A549 (cell line): ENCODE results near the gene PDILT.

Experiments
- CTCF ChIP-seq: fragments of >200 bp; sonication (Bioruptor Twin); formaldehyde crosslinking; IDR thresholded peaks from 3 replicates; pipeline ENCODE4 v1.5.1; 2016
- POLR2A ChIP-seq: IDR thresholded peaks from 2 replicates; pipeline ENCODE4 v1.6.1; 2012; ENCODE audit warnings: mild to moderate bottlenecking, low read length
- ZFP36 ChIP-seq: fragments of 450-650 bp; IDR thresholded peaks from 2 replicates; pipeline ENCODE4 v1.6.1; 2014; ENCODE audit warnings: borderline replicate concordance; ENCODE audit not compliant: partially characterized antibody
- TF ChIP-seq, protein P1 (sequence below): fragments of 150-350 bp; IDR thresholded peaks from 2 replicates; pipeline ENCODE4 v1.6.1; 2014; ENCODE audit warnings: low read depth, mild to moderate bottlenecking, low read length
- TF ChIP-seq, protein P2 (sequence below): IDR thresholded peaks from 2 replicates; pipeline ENCODE4 v1.6.1; 2012
- TF ChIP-seq, protein P3 (sequence below): IDR thresholded peaks from 2 replicates; pipeline ENCODE4 v1.6.1; 2012

- TF ChIP-seq, protein P1, sequence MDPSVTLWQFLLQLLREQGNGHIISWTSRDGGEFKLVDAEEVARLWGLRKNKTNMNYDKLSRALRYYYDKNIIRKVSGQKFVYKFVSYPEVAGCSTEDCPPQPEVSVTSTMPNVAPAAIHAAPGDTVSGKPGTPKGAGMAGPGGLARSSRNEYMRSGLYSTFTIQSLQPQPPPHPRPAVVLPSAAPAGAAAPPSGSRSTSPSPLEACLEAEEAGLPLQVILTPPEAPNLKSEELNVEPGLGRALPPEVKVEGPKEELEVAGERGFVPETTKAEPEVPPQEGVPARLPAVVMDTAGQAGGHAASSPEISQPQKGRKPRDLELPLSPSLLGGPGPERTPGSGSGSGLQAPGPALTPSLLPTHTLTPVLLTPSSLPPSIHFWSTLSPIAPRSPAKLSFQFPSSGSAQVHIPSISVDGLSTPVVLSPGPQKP: no peak
- TF ChIP-seq CTCF (no peak), ZFP36 (no peak), POLR2A (no peak)
- TF ChIP-seq, protein P2, sequence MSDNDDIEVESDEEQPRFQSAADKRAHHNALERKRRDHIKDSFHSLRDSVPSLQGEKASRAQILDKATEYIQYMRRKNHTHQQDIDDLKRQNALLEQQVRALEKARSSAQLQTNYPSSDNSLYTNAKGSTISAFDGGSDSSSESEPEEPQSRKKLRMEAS: no peak
- TF ChIP-seq, protein P3, sequence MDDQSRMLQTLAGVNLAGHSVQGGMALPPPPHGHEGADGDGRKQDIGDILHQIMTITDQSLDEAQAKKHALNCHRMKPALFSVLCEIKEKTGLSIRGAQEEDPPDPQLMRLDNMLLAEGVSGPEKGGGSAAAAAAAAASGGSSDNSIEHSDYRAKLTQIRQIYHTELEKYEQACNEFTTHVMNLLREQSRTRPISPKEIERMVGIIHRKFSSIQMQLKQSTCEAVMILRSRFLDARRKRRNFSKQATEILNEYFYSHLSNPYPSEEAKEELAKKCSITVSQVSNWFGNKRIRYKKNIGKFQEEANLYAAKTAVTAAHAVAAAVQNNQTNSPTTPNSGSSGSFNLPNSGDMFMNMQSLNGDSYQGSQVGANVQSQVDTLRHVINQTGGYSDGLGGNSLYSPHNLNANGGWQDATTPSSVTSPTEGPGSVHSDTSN: no peak
Observed at GRCh38 chr16:20401066-20401465, 3.5 kb downstream of the PDILT start.
